Uterus (tissue), 4 donors: ENCODE measurements around the gene DDX51. TPM values are rescaled to one million over a fixed set of nuclear protein-coding genes. Genes with fewer than 3 reads are reported as not detected.

ENCODE experiments used
- DNase-seq, 2 donors: peaks; one replicate each; pipeline ENCODE4 v3.0.0-alpha.2; 2019 to 2020
- H3K27ac ChIP-seq, 2 donors: fragments of 200-600 bp; sonication (generic); 1 replicate in 1 of 2; 2 replicates in 1 of 2; pipeline ENCODE4 v1.5.1; 2016 to 2018
- H3K27me3 ChIP-seq, 2 donors: fragments of 200-600 bp; sonication (generic); one replicate each; pipeline ENCODE4 v1.5.1; 2018 to 2019; ENCODE audit warnings: control low read depth in 1 of 2
- H3K36me3 ChIP-seq, 2 donors: fragments of 200-600 bp; sonication (generic); one replicate each; pipeline ENCODE4 v1.5.1; 2019; ENCODE audit warnings: control low read depth in 1 of 2
- H3K4me1 ChIP-seq, 2 donors: fragments of 200-600 bp; sonication (generic); one replicate each; pipeline ENCODE4 v1.5.1; 2018 to 2019; ENCODE audit warnings: control low read depth in 1 of 2
- H3K4me3 ChIP-seq, 2 donors: fragments of 200-600 bp; sonication (generic); 1 replicate in 1 of 2; 2 replicates in 1 of 2; pipeline ENCODE4 v1.5.1; 2018 to 2019; ENCODE audit warnings: mild to moderate bottlenecking in 1 of 2
- H3K9me3 ChIP-seq, 2 donors: fragments of 200-600 bp; sonication (generic); one replicate each; pipeline ENCODE4 v1.5.1; 2019; ENCODE audit warnings: control low read depth in 1 of 2
- CTCF ChIP-seq, 4 experiments: fragments of 200-600 bp in 2 of 4; fragments of 450-650 bp in 2 of 4; sonication (generic) in 2 of 4; IDR thresholded peaks; one replicate each; pipeline ENCODE4 v1.5.1; 2016 to 2019; ENCODE audit warnings: antibody characterized with exemption in 4 of 4, mild to moderate bottlenecking in 2 of 4, moderate library complexity in 1 of 4
- POLR2A ChIP-seq, 2 donors: fragments of 450-650 bp; IDR thresholded peaks; one replicate each; pipeline ENCODE4 v1.6.1; 2016; ENCODE audit warnings: antibody characterized with exemption in 2 of 2, mild to moderate bottlenecking in 1 of 2, moderate library complexity in 1 of 2
- intact Hi-C: fragments of 100-400 bp; cut with DNase I; formaldehyde crosslinking; loops from one replicate; pipeline ENCODE4 v1.15.1; 2023; ENCODE audit warnings: low total_unique reads
- total RNA-seq, 4 donors: library from RNA; depleted of rRNA in 3 of 4; stranded (reverse); fragments of >200 nt in 3 of 4; gene quantifications; one replicate each; pipeline versions ENCODE4 v1.1.0 to v1.2.4, GENCODE V29; 2014 to 2023
- donor health status: DM: yes; HTN: yes; CAD: no.

DDX51 gene
- total RNA-seq, 4 donors from 2014 or later, result 7.9 to 53.3 (median 16.6) TPM

- Histone ChIP-seq H3K36me3 (no peaks in the 10 kb centered on the region), H3K27me3 (no peaks in the 10 kb centered on the region)
- DNase-seq, result no peak
Observed at GRCh38 chr12:132121283-132121682, 22.8 kb downstream of the DDX51 start.

GRCh38 chr12:132118876-132119275, 25.2 kb downstream of the DDX51 start:
- Histone ChIP-seq H3K4me3 (no peak overlapping the region), H3K4me1 (no peaks in the 10 kb centered on the region), H3K36me3 (no peaks in the 10 kb centered on the region), H3K27ac (no peak overlapping the region), H3K9me3 (no peaks in the 10 kb centered on the region), H3K27me3 (no peaks in the 10 kb centered on the region)
- intact Hi-C loops, result no loop called here
- TF ChIP-seq POLR2A (IDR thresholded peaks at IDR 0.05), result no peak
- TF ChIP-seq CTCF (IDR thresholded peaks at IDR 0.05), result no peak
- no peak for DNase-seq

More at GRCh38 chr12:132121283-132121682, 22.8 kb downstream of the DDX51 start:
- H3K9me3 ChIP-seq, result no peaks in the 10 kb centered on the region
- H3K4me3 ChIP-seq, result no peak overlapping the region
- H3K4me1 ChIP-seq, result no peaks in the 10 kb centered on the region
- no peak overlapping the region for H3K27ac ChIP-seq
- intact Hi-C loops, result no loop called here
- TF ChIP-seq CTCF (IDR thresholded peaks at IDR 0.05), result no peak
- TF ChIP-seq POLR2A (IDR thresholded peaks at IDR 0.05), result no peak

- Histone ChIP-seq H3K27ac (no peak overlapping the region), H3K27me3 (no peaks in the 10 kb centered on the region), H3K9me3 (no peaks in the 10 kb centered on the region), H3K4me1 (no peaks in the 10 kb centered on the region), H3K36me3 (no peaks in the 10 kb centered on the region), H3K4me3 (no peak overlapping the region)
- no peak for DNase-seq
- intact Hi-C loops, result no loop called here
- no peak for TF ChIP-seq CTCF (IDR thresholded peaks at IDR 0.05)
Observed at GRCh38 chr12:132117558-132117875, 26.6 kb downstream of the DDX51 start.

- Histone ChIP-seq H3K4me1 (no peaks in the 10 kb centered on the region), H3K4me3 (no peak overlapping the region), H3K9me3 (no peaks in the 10 kb centered on the region), H3K27ac (no peak overlapping the region), H3K27me3 (no peaks in the 10 kb centered on the region), H3K36me3 (no peaks in the 10 kb centered on the region)
- intact Hi-C loops, result no loop called here
- DNase-seq, result no peak
- TF ChIP-seq POLR2A (IDR thresholded peaks at IDR 0.05) (no peak), CTCF (IDR thresholded peaks at IDR 0.05) (no peak)
Observed at GRCh38 chr12:132116709-132117557, 27.2 kb downstream of the DDX51 start.

GRCh38 chr12:132115500-132115899, 28.6 kb downstream of the DDX51 start:
- intact Hi-C loops, result no loop called here
- H3K27me3 ChIP-seq, result no peaks in the 10 kb centered on the region
- H3K36me3 ChIP-seq, result no peaks in the 10 kb centered on the region
- no peaks in the 10 kb centered on the region for H3K4me1 ChIP-seq
- no peaks in the 10 kb centered on the region for H3K9me3 ChIP-seq
- H3K4me3 ChIP-seq, result no peak overlapping the region
- DNase-seq, result no peak
- H3K27ac ChIP-seq, result no peak overlapping the region
- no peak for TF ChIP-seq CTCF (IDR thresholded peaks at IDR 0.05)
- TF ChIP-seq POLR2A (IDR thresholded peaks at IDR 0.05), result no peak
